Mesenchymal stem cell (in vitro differentiated cells and primary cell): Measurements from ENCODE around the gene SLC39A13.
A peak's percentile ranks its signal among the peaks of the same experiment; 100 is the strongest.

Experiments
- DNase-seq: peaks from one replicate; pipeline ENCODE4 v3.0.0-alpha.2; 2013
- H2AFZ ChIP-seq: one replicate; pipeline ENCODE4 v1.6.1; 2013; ENCODE audit warnings: low read depth, mild to moderate bottlenecking, control low read depth, inconsistent platforms, low read length, moderate library complexity
- H2AK5ac ChIP-seq: 2 replicates; pipeline ENCODE4 v1.6.1; 2013; ENCODE audit warnings: low read length, moderate library complexity, mild to moderate bottlenecking, inconsistent platforms; ENCODE audit not compliant: severe bottlenecking
- H2BK120ac ChIP-seq: one replicate; pipeline ENCODE4 v1.6.1; 2013; ENCODE audit warnings: low read depth, mild to moderate bottlenecking, inconsistent platforms, low read length, moderate library complexity
- H2BK12ac ChIP-seq, 2 experiments: one replicate each; pipeline ENCODE4 v1.6.1; 2013; ENCODE audit warnings: inconsistent platforms in 2 of 2, low read length in 2 of 2, mild to moderate bottlenecking in 2 of 2, moderate library complexity in 2 of 2, control low read depth in 1 of 2
- H2BK15ac ChIP-seq: one replicate; pipeline ENCODE4 v1.6.1; 2013; ENCODE audit warnings: mild to moderate bottlenecking, low read depth, inconsistent platforms; ENCODE audit not compliant: poor library complexity, severe bottlenecking
- H2BK5ac ChIP-seq: 2 replicates; pipeline ENCODE4 v1.6.1; 2013; ENCODE audit warnings: low read depth, mild to moderate bottlenecking, low read length, control low read depth, inconsistent platforms; ENCODE audit not compliant: poor library complexity, severe bottlenecking
- H3K14ac ChIP-seq, 2 experiments: one replicate each; pipeline ENCODE4 v1.6.1; 2013; ENCODE audit warnings: inconsistent platforms in 2 of 2, low read length in 2 of 2, control low read depth in 1 of 2, mild to moderate bottlenecking in 1 of 2, moderate library complexity in 1 of 2
- H3K18ac ChIP-seq, 2 experiments: one replicate each; pipeline ENCODE4 v1.6.1; 2013; ENCODE audit warnings: inconsistent platforms in 2 of 2, low read length in 2 of 2, control low read depth in 1 of 2, low read depth in 1 of 2, mild to moderate bottlenecking in 1 of 2
- H3K23ac ChIP-seq, 2 experiments: one replicate each; pipeline ENCODE4 v1.6.1; 2013; ENCODE audit warnings: inconsistent platforms in 2 of 2, low read length in 2 of 2, mild to moderate bottlenecking in 2 of 2, moderate library complexity in 2 of 2, control low read depth in 1 of 2
- H3K27ac ChIP-seq: 2 replicates; pipeline ENCODE4 v1.5.1; 2013; ENCODE audit warnings: mild to moderate bottlenecking, moderate library complexity, low read length, control low read depth, inconsistent platforms; ENCODE audit not compliant: poor library complexity, severe bottlenecking
- H3K27me3 ChIP-seq, 2 experiments: 2 replicates each; pipeline versions ENCODE4 v1.6.1 to v1.7.0; 2013; ENCODE audit warnings: low read length in 2 of 2, mild to moderate bottlenecking in 2 of 2, moderate library complexity in 2 of 2, control low read depth in 1 of 2, inconsistent platforms in 1 of 2; ENCODE audit not compliant: control insufficient read depth in 1 of 2, insufficient read depth in 1 of 2
- H3K36me3 ChIP-seq, 2 experiments: 2 replicates each; pipeline versions ENCODE4 v1.6.1 to v1.7.0; 2013; ENCODE audit warnings: low read length in 2 of 2, control low read depth in 1 of 2, inconsistent platforms in 1 of 2, low read depth in 1 of 2, mild to moderate bottlenecking in 1 of 2; ENCODE audit not compliant: insufficient read depth in 2 of 2, control insufficient read depth in 1 of 2
- H3K4ac ChIP-seq, 2 experiments: one replicate each; pipeline ENCODE4 v1.6.1; 2013; ENCODE audit warnings: inconsistent platforms in 2 of 2, low read length in 2 of 2, mild to moderate bottlenecking in 2 of 2, moderate library complexity in 2 of 2, control low read depth in 1 of 2, low read depth in 1 of 2
- H3K4me1 ChIP-seq: 2 replicates; pipeline ENCODE4 v1.6.1; 2013; ENCODE audit warnings: low read depth, low read length, control low read depth; ENCODE audit not compliant: control insufficient read depth, insufficient read depth
- H3K4me2 ChIP-seq: 2 replicates; pipeline ENCODE4 v1.6.1; 2013; ENCODE audit warnings: low read length, mild to moderate bottlenecking, inconsistent platforms; ENCODE audit not compliant: poor library complexity, severe bottlenecking
- H3K4me3 ChIP-seq, 2 experiments: 2 replicates each; pipeline versions ENCODE4 v1.5.1 to v1.7.0; 2013; ENCODE audit warnings: low read length in 2 of 2, mild to moderate bottlenecking in 2 of 2, control low read depth in 1 of 2, low read depth in 1 of 2; ENCODE audit not compliant: insufficient read depth in 1 of 2
- H3K79me1 ChIP-seq: replicated peaks from 2 replicates; pipeline ENCODE4 v1.6.1; 2013; ENCODE audit warnings: mild to moderate bottlenecking, control low read depth, low read length, inconsistent platforms; ENCODE audit not compliant: poor library complexity, severe bottlenecking
- H3K9ac ChIP-seq: 2 replicates; pipeline ENCODE4 v1.7.0; 2013; ENCODE audit warnings: mild to moderate bottlenecking, low read length, moderate library complexity
- H3K9me3 ChIP-seq: 2 replicates; pipeline ENCODE4 v1.7.0; 2013; ENCODE audit warnings: mild to moderate bottlenecking, low read length; ENCODE audit not compliant: control insufficient read depth
- H4K8ac ChIP-seq: one replicate; pipeline ENCODE4 v1.6.1; 2013; ENCODE audit warnings: inconsistent platforms, mild to moderate bottlenecking, low read length, moderate library complexity
- H4K91ac ChIP-seq: one replicate; pipeline ENCODE4 v1.6.1; 2013; ENCODE audit warnings: mild to moderate bottlenecking, low read length, inconsistent platforms
- WGBS: methylation state at CpG from one replicate; pipeline ENCODE4 v1.1.7; 2013; ENCODE audit warnings: mixed read lengths; 5-methylcytosine and 5-hydroxymethylcytosine counted together

Gene SLC39A13

GRCh38 chr11:47375546-47376085, 32.8 kb upstream of the SLC39A13 start:
- Histone ChIP-seq H3K4me3 (no peak overlapping the region), H4K91ac (peak overlapping the region; percentile 55), H2BK15ac (no peak overlapping the region), H3K4me2 (no peak overlapping the region), H3K79me1 (no peaks in the 10 kb centered on the region), H3K4ac (no peak overlapping the region), H4K8ac (no peak overlapping the region), H2BK12ac (no peak overlapping the region), H3K18ac (no peak overlapping the region), H2BK5ac (no peak overlapping the region), H3K27me3 (peaks cover 0 to 7% of the 10 kb centered on the region in 2 experiments), H3K36me3 (no peaks in the 10 kb centered on the region), H3K14ac (no peak overlapping the region), H2BK120ac (no peak overlapping the region), H2AK5ac (no peak overlapping the region), H3K9me3 (no peaks in the 10 kb centered on the region), H3K4me1 (peaks cover 23% of the 10 kb centered on the region), H3K27ac (no peak overlapping the region), H2AFZ (no peak overlapping the region), H3K23ac (no peak overlapping the region), H3K9ac (no peak overlapping the region)
- WGBS, result 86% methylated on average over 13 of the region's 13 CpGs
- DNase-seq, result no peak

GRCh38 chr11:47376107-47376524, 32.3 kb upstream of the SLC39A13 start:
- H3K36me3 ChIP-seq, result no peaks in the 10 kb centered on the region
- no peak for DNase-seq
- H3K4ac ChIP-seq, result no peak overlapping the region
- H2AFZ ChIP-seq, result no peak overlapping the region
- H3K18ac ChIP-seq, result no peak overlapping the region
- no peak overlapping the region for H2BK120ac ChIP-seq
- no peak overlapping the region for H3K14ac ChIP-seq
- H2AK5ac ChIP-seq, result no peak overlapping the region
- WGBS, result 87% methylated on average over 8 of the region's 8 CpGs
- peaks cover 0 to 7% of the 10 kb centered on the region in 2 experiments for H3K27me3 ChIP-seq
- H4K91ac ChIP-seq, result no peak overlapping the region
- H3K23ac ChIP-seq, result no peak overlapping the region
- no peak overlapping the region for H3K4me2 ChIP-seq
- H3K27ac ChIP-seq, result no peak overlapping the region
- H3K9ac ChIP-seq, result no peak overlapping the region
- no peaks in the 10 kb centered on the region for H3K79me1 ChIP-seq
- H2BK15ac ChIP-seq, result no peak overlapping the region
- no peak overlapping the region for H2BK12ac ChIP-seq
- H4K8ac ChIP-seq, result no peak overlapping the region
- H3K9me3 ChIP-seq, result no peaks in the 10 kb centered on the region
- no peak overlapping the region for H2BK5ac ChIP-seq
- H3K4me3 ChIP-seq, result no peak overlapping the region
- peaks cover 23% of the 10 kb centered on the region for H3K4me1 ChIP-seq

GRCh38 chr11:47376525-47377371, 31.6 kb upstream of the SLC39A13 start:
- DNase-seq, result no peak
- Histone ChIP-seq H2BK5ac (no peak overlapping the region), H3K4me2 (no peak overlapping the region), H3K36me3 (no peaks in the 10 kb centered on the region), H4K8ac (no peak overlapping the region), H2BK15ac (no peak overlapping the region), H3K9me3 (no peaks in the 10 kb centered on the region), H2AK5ac (no peak overlapping the region), H4K91ac (no peak overlapping the region), H3K79me1 (no peaks in the 10 kb centered on the region), H2BK12ac (no peak overlapping the region), H3K4me1 (peaks cover 23% of the 10 kb centered on the region), H3K18ac (no peak overlapping the region), H3K9ac (no peak overlapping the region), H2AFZ (no peak overlapping the region), H3K27ac (no peak overlapping the region), H3K14ac (no peak overlapping the region), H3K23ac (no peak overlapping the region), H3K27me3 (peaks cover 0 to 7% of the 10 kb centered on the region in 2 experiments), H2BK120ac (no peak overlapping the region), H3K4me3 (no peak overlapping the region), H3K4ac (no peak overlapping the region)
- WGBS, result 76% methylated on average over 12 of the region's 14 CpGs

- Histone ChIP-seq H3K4me3 (no peak overlapping the region), H3K14ac (no peak overlapping the region), H3K4ac (no peak overlapping the region), H3K79me1 (no peaks in the 10 kb centered on the region), H2BK120ac (no peak overlapping the region), H4K8ac (no peak overlapping the region), H3K23ac (no peak overlapping the region), H2BK12ac (no peak overlapping the region), H2BK5ac (no peak overlapping the region), H3K18ac (no peak overlapping the region), H3K4me1 (peaks cover 21% of the 10 kb centered on the region), H3K9ac (no peak overlapping the region), H4K91ac (no peak overlapping the region), H3K4me2 (no peak overlapping the region), H3K36me3 (no peaks in the 10 kb centered on the region), H2BK15ac (no peak overlapping the region), H3K27ac (no peak overlapping the region), H2AFZ (no peak overlapping the region), H3K27me3 (peaks cover 3 to 7% of the 10 kb centered on the region in 2 experiments), H3K9me3 (no peaks in the 10 kb centered on the region), H2AK5ac (no peak overlapping the region)
- 91% methylated on average over 5 of the region's 5 CpGs for WGBS
- DNase-seq, result no peak
Measured at GRCh38 chr11:47377571-47378009, 30.8 kb upstream of the SLC39A13 start.
